HTERT RPE-1 (cell line): ENCODE measurements around the gene HBD.
"Not testable (repeated sequence)": the region's sequence is repeated elsewhere in the genome, so short reads cannot be mapped to it uniquely, and the experiment has no call there.

ENCODE experiments used
- in situ Hi-C: fragments of 300-500 bp; cut with MboI; formaldehyde crosslinking; loops from 4 replicates; pipeline ENCODE4 v1.14.3; 2020; ENCODE audit warnings: low sequenced_read_pairs

Gene HBD

GRCh38 chr11:5253440-5253839, 19.2 kb upstream of the HBD start:
- in situ Hi-C loops = not testable (repeated sequence)

GRCh38 chr11:5252919-5253265, 18.6 kb upstream of the HBD start:
- in situ Hi-C loops = no loop called here

- in situ Hi-C loops = no loop called here
Observed at GRCh38 chr11:5252192-5252918, 18.1 kb upstream of the HBD start.

GRCh38 chr11:5251746-5252145, 17.5 kb upstream of the HBD start:
- in situ Hi-C loops = no loop called here

- in situ Hi-C loops = no loop called here
Observed at GRCh38 chr11:5250543-5251204, 16.4 kb upstream of the HBD start.

GRCh38 chr11:5249807-5250396, 15.6 kb upstream of the HBD start, which contains the start of gene HBG1:
Gene HBG1 (minus strand): TSS chr11:5249857. CDS start chr11:5249804, 53 bp downstream.
- in situ Hi-C loops = not testable (repeated sequence)

- in situ Hi-C loops = not testable (repeated sequence)
Observed at GRCh38 chr11:5248498-5248897, 14.2 kb upstream of the HBD start.

- in situ Hi-C loops = no loop called here
Observed at GRCh38 chr11:5247472-5248192, 13.3 kb upstream of the HBD start.

- in situ Hi-C loops = no loop called here
Observed at GRCh38 chr11:5246772-5247471, 12.6 kb upstream of the HBD start.

GRCh38 chr11:5245155-5245554, 10.9 kb upstream of the HBD start:
- in situ Hi-C loops = no loop called here

- in situ Hi-C loops = no loop called here
Observed at GRCh38 chr11:5243816-5244180, 9.5 kb upstream of the HBD start.

- in situ Hi-C loops = no loop called here
Observed at GRCh38 chr11:5242933-5243815, 8.9 kb upstream of the HBD start.

- in situ Hi-C loops = no loop called here
Observed at GRCh38 chr11:5242208-5242607, 7.9 kb upstream of the HBD start.

GRCh38 chr11:5241458-5241857, 7.2 kb upstream of the HBD start:
- in situ Hi-C loops = no loop called here

GRCh38 chr11:5240458-5240857, 6.2 kb upstream of the HBD start:
- in situ Hi-C loops = no loop called here

- in situ Hi-C loops = no loop called here
Observed at GRCh38 chr11:5240056-5240455, 5.8 kb upstream of the HBD start.

GRCh38 chr11:5239046-5239445, 4.8 kb upstream of the HBD start:
- in situ Hi-C loops = no loop called here

- in situ Hi-C loops = no loop called here
Observed at GRCh38 chr11:5238486-5238885, 4.2 kb upstream of the HBD start.

- in situ Hi-C loops = no loop called here
Observed at GRCh38 chr11:5237420-5237819, 3.1 kb upstream of the HBD start.
